IMR-90 (cell line): ENCODE results near the gene PSG4. TPM values are rescaled to one million over a fixed set of nuclear protein-coding genes. Genes with fewer than 3 reads are reported as not detected.
"Not testable (repeated sequence)": the region's sequence is repeated elsewhere in the genome, so short reads cannot be mapped to it uniquely, and the experiment has no call there.

Experiments
- ATAC-seq: fragments of 200-7000 bp; cut with Tn5 transposase; 2 replicates; pipeline ENCODE4 v1.9.1; 2020; ENCODE audit warnings: low read depth, mild to moderate bottlenecking, moderate library complexity
- BruUV-seq: library from RNA; stranded (reverse); fragments of 400-500 nt; replicated peaks from 2 replicates; lab custom pipeline; 2021; lab: Mats Ljungman, UMichigan
- CTCF ChIA-PET: fragments of 300-600 bp; formaldehyde crosslinking; extraction: SDS; loops from one replicate; lab custom pipeline; 2021; ENCODE audit warnings: antibody characterized with exemption; lab: Yijun Ruan, JAX
- POLR2A ChIA-PET: fragments of 300-600 bp; sonication (Branson Sonifier 250); formaldehyde crosslinking; loops from one replicate; lab custom pipeline; 2022; ENCODE audit warnings: antibody characterized with exemption; ENCODE audit not compliant: unreplicated experiment; lab: Charles Lee
- DNase-seq: peaks from one replicate; pipeline ENCODE4 v3.0.0; 2013
- H2AFZ ChIP-seq: replicated peaks from 2 replicates; pipeline ENCODE3; 2013; ENCODE audit warnings: low read length, mild to moderate bottlenecking; ENCODE audit not compliant: poor library complexity
- H2AK5ac ChIP-seq: 2 replicates; pipeline ENCODE4 v1.6.1; 2013; ENCODE audit warnings: low read depth, low read length, inconsistent platforms
- H2AK9ac ChIP-seq: replicated peaks from 2 replicates; pipeline ENCODE3; 2013; ENCODE audit warnings: mild to moderate bottlenecking, low read depth, low read length, moderate library complexity; ENCODE audit not compliant: poor library complexity
- H2BK120ac ChIP-seq: 2 replicates; pipeline ENCODE4 v1.6.1; 2013; ENCODE audit warnings: low read depth, low read length, inconsistent platforms
- H2BK15ac ChIP-seq: 3 replicates; pipeline ENCODE4 v1.6.1; 2013; ENCODE audit warnings: low read depth, low read length, inconsistent platforms
- H2BK20ac ChIP-seq: 2 replicates; pipeline ENCODE4 v1.6.1; 2013; ENCODE audit warnings: low read depth, mild to moderate bottlenecking, inconsistent platforms, low read length, moderate library complexity
- H2BK5ac ChIP-seq: 2 replicates; pipeline ENCODE4 v1.6.1; 2013; ENCODE audit warnings: mild to moderate bottlenecking, low read depth, low read length, inconsistent platforms; ENCODE audit not compliant: poor library complexity, severe bottlenecking
- H3K14ac ChIP-seq: replicated peaks from 2 replicates; pipeline ENCODE4 v1.6.1; 2013; ENCODE audit warnings: low read depth, low read length, inconsistent platforms
- H3K18ac ChIP-seq: 2 replicates; pipeline ENCODE4 v1.6.1; 2013; ENCODE audit warnings: low read depth, low read length, control low read depth
- H3K23ac ChIP-seq: 2 replicates; pipeline ENCODE4 v1.6.1; 2013; ENCODE audit warnings: low read depth, low read length, inconsistent platforms
- H3K27ac ChIP-seq: 2 replicates; pipeline ENCODE4 v1.5.1; 2013; ENCODE audit warnings: mild to moderate bottlenecking, control low read depth, low read length; ENCODE audit not compliant: insufficient read depth
- H3K27me3 ChIP-seq: 2 replicates; pipeline ENCODE4 v1.6.1; 2013; ENCODE audit warnings: low read length; ENCODE audit not compliant: control insufficient read depth, insufficient read depth
- H3K36me3 ChIP-seq: 2 replicates; pipeline ENCODE4 v1.6.1; 2013; ENCODE audit warnings: low read length, mixed read lengths; ENCODE audit not compliant: control insufficient read depth, insufficient read depth
- H3K4ac ChIP-seq: 2 replicates; pipeline ENCODE4 v1.6.1; 2013; ENCODE audit warnings: low read depth, low read length, inconsistent platforms
- H3K4me1 ChIP-seq: 2 replicates; pipeline ENCODE4 v1.6.1; 2013; ENCODE audit warnings: low read length, mixed read lengths; ENCODE audit not compliant: control insufficient read depth, insufficient read depth
- H3K4me2 ChIP-seq: 2 replicates; pipeline ENCODE4 v1.6.1; 2013; ENCODE audit warnings: low read depth, mild to moderate bottlenecking, control low read depth, low read length, moderate library complexity
- H3K4me3 ChIP-seq: 2 replicates; pipeline ENCODE4 v1.5.1; 2013; ENCODE audit warnings: low read depth, mild to moderate bottlenecking, control low read depth, low read length, moderate library complexity; ENCODE audit not compliant: insufficient read depth
- H3K56ac ChIP-seq: 2 replicates; pipeline ENCODE4 v1.6.1; 2013; ENCODE audit warnings: low read length, inconsistent platforms; ENCODE audit not compliant: insufficient read depth; ENCODE audit errors: extremely low read depth
- H3K79me1 ChIP-seq, 2 experiments: 2 replicates each; pipeline ENCODE4 v1.6.1; 2013; ENCODE audit warnings: low read length in 2 of 2, inconsistent platforms in 1 of 2, low read depth in 1 of 2
- H3K9ac ChIP-seq: 2 replicates; pipeline ENCODE4 v1.6.1; 2013; ENCODE audit warnings: low read depth, low read length, control low read depth
- H3K9me1 ChIP-seq: 2 replicates; pipeline ENCODE4 v1.6.1; 2013; ENCODE audit warnings: low read length, inconsistent platforms; ENCODE audit not compliant: insufficient read depth
- H3K9me3 ChIP-seq: 2 replicates; pipeline ENCODE4 v1.6.1; 2013; ENCODE audit warnings: low read length; ENCODE audit not compliant: control insufficient read depth, insufficient read depth
- H4K20me1 ChIP-seq: 2 replicates; pipeline ENCODE4 v1.6.1; 2013; ENCODE audit warnings: low read length, inconsistent platforms; ENCODE audit not compliant: insufficient read depth
- H4K5ac ChIP-seq: 2 replicates; pipeline ENCODE4 v1.6.1; 2013; ENCODE audit warnings: mild to moderate bottlenecking, low read depth, low read length, control low read depth
- H4K8ac ChIP-seq, 2 experiments: 2 replicates each; pipeline ENCODE4 v1.6.1; 2013; ENCODE audit warnings: low read depth in 2 of 2, low read length in 2 of 2, control low read depth in 1 of 2, inconsistent platforms in 1 of 2
- H4K91ac ChIP-seq: 2 replicates; pipeline ENCODE4 v1.6.1; 2013; ENCODE audit warnings: low read depth, low read length, inconsistent platforms; ENCODE audit not compliant: insufficient read depth
- WGBS, 2 experiments: methylation state at CpG; one replicate each; pipeline versions ENCODE4 v1.1.5 to v1.1.7; 2013; ENCODE audit warnings: missing lambda C conversion rate in 2 of 2; ENCODE audit not compliant: insufficient read length in 1 of 2; ENCODE audit errors: extremely low coverage in 2 of 2; 5-methylcytosine and 5-hydroxymethylcytosine counted together
- dilution Hi-C: fragments of 300-500 bp; cut with HindIII; formaldehyde crosslinking; loops from one replicate; pipeline ENCODE4 v1.14.3; 2018; ENCODE audit warnings: low sequenced_read_pairs; ENCODE audit not compliant: unreplicated experiment
- in situ Hi-C: fragments of 300-500 bp; cut with MboI; formaldehyde crosslinking; loops from 3 replicates; pipeline ENCODE4 v1.14.3; 2019; ENCODE audit warnings: low sequenced_read_pairs, inconsistent platforms, mixed read lengths
- intact Hi-C: fragments of 100-400 bp; cut with micrococcal nuclease; formaldehyde crosslinking; loops from 2 replicates; pipeline ENCODE4 v1.10.0; 2022
- polyA plus RNA-seq, 3 experiments: library from polyadenylated mRNA; depleted of rRNA; stranded (reverse); fragments of >200 nt; gene quantifications; 2 replicates each; pipeline ENCODE4 v1.2.3, GENCODE V29; 2012; ENCODE audit warnings: low replicate concordance in 1 of 3
- total RNA-seq: library from RNA; depleted of rRNA; stranded (reverse); fragments of >200 nt; gene quantifications from 2 replicates; pipeline ENCODE4 v1.2.3, GENCODE V29; 2012

PSG4 gene
- total and polyA plus RNA-seq, 2 of the 4 experiments (the other 2 are of a cell fraction) = 106 to 223 TPM

DNA sequence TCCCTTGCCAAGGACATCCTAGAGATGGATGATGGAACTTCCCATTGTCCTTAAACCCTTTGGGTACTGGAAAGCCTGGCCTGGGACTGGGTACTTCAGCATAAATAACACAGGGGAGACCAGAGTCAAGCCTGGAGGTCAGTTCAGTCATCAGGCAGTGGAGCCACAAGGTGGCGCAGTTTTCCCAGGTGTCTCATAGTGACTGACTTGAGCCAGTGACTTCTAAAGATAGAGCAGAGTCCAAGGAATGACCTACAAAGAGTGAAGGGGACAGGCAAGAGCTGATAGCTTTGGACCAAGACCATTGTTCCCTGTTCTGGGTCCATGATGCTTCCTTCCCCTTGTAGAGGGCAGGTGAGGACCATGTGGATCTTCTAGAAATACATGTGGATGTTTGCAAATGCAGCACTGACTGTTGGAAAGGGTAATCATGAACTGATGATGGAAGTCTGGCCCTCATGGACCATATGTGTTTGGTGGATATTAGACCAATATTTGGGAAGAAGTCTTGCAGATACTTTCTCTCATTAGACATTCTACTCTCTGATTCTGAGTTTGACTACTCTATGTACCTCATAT is 25.8 kb downstream of the PSG4 start:
- intact Hi-C loops = loop anchor here (5.0 kb wide), 3 partner anchors 32 to 72 kb away; no protein-coding TSS in a partner anchor
- Histone ChIP-seq H3K14ac (peak overlapping the region; percentile 99), H4K91ac (peak overlapping the region; percentile 95), H2AK5ac (peak overlapping the region; percentile 97), H3K23ac (peak overlapping the region; percentile 91; the same call in 1 of the 2 replicates), H3K9me1 (peaks cover 15% of the 10 kb centered on the region), H2BK120ac (peak overlapping the region; percentile 99), H3K4ac (peak overlapping the region; percentile 99), H2BK15ac (peak overlapping the region; percentile 90; the same call in 1 of the 3 replicates), H2BK5ac (peak overlapping the region; percentile 96), H3K79me1 (peaks cover 8 to 15% of the 10 kb centered on the region in 2 experiments; a peak in 3 of 4 replicates), H3K18ac (peak overlapping the region; percentile 74; the same call in 1 of the 2 replicates), H4K8ac (peak overlapping the region; percentile 49 to 77; a peak in 3 of 4 replicates), H2BK20ac (peak overlapping the region; percentile 100), H4K5ac (peak overlapping the region; percentile 84; the same call in 1 of the 2 replicates)
- H2AK9ac ChIP-seq, H2AFZ ChIP-seq, POLR2A ChIA-PET, dilution Hi-C loops, H4K20me1 ChIP-seq, H3K27ac ChIP-seq, H3K36me3 ChIP-seq, H3K9me3 ChIP-seq, in situ Hi-C loops, H3K56ac ChIP-seq, H3K4me2 ChIP-seq, H3K27me3 ChIP-seq, DNase-seq, H3K9ac ChIP-seq, H3K4me3 ChIP-seq, BruUV-seq, ATAC-seq, CTCF ChIA-PET, H3K4me1 ChIP-seq: not testable (repeated sequence)
- no CpG with 5 or more reads among the region's 1 CpG for WGBS, 2 experiments

DNA sequence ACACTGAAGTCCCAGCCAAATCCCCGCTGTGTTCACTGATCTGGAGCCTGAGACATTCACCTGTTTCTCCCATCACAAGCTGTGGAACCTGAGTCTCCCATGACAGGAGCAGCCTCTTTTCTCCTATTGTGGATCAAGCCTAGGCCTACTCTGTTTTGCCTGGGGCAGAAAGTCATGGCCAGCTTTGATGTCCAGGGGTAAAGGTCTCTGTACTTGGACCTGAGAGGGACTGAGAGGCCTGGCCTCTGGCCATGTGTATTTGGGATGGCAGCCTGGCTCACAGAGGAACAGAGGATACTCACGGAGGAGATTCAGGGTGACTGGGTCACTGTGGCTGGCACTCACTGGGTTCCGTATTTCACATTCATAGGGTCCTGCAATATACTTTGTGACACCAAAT is 26.9 kb downstream of the PSG4 start:
- H4K20me1 ChIP-seq, H3K4me1 ChIP-seq, H3K27ac ChIP-seq, H3K9me3 ChIP-seq, H2AFZ ChIP-seq, dilution Hi-C loops, H3K9ac ChIP-seq, BruUV-seq, ATAC-seq, H4K91ac ChIP-seq, CTCF ChIA-PET, H3K4me3 ChIP-seq, DNase-seq, H2BK15ac ChIP-seq, H3K27me3 ChIP-seq, H2BK20ac ChIP-seq, H4K5ac ChIP-seq, H4K8ac ChIP-seq, H3K56ac ChIP-seq, H2AK5ac ChIP-seq, H3K4me2 ChIP-seq, H3K79me1 ChIP-seq, in situ Hi-C loops, H2BK5ac ChIP-seq, H3K14ac ChIP-seq, H2AK9ac ChIP-seq, intact Hi-C loops, H3K18ac ChIP-seq, POLR2A ChIA-PET, H3K36me3 ChIP-seq, H3K23ac ChIP-seq, H3K9me1 ChIP-seq: not testable (repeated sequence)
- peak overlapping the region; percentile 77; the same call in 1 of the 2 replicates for H3K4ac ChIP-seq
- H2BK120ac ChIP-seq = peak overlapping the region; percentile 92; the same call in 1 of the 2 replicates
- WGBS, 2 experiments = no CpG with 5 or more reads among the region's 3 CpGs
